A549 (cell line): ENCODE measurements around the gene SRP9.

ENCODE experiments used
- CTCF ChIP-seq: fragments of >200 bp; sonication (Bioruptor Twin); formaldehyde crosslinking; IDR thresholded peaks from 3 replicates; pipeline ENCODE4 v1.5.1; 2016
- EP300 ChIP-seq, 2 experiments: fragments of >200 bp; sonication (Bioruptor Twin); formaldehyde crosslinking; IDR thresholded peaks; 2 replicates in 1 of 2; 3 replicates in 1 of 2; pipeline ENCODE4 v1.6.1; 2016 to 2017
- MYC ChIP-seq: IDR thresholded peaks from 2 replicates; pipeline ENCODE4 v1.6.1; 2012; ENCODE audit warnings: mild to moderate bottlenecking, inconsistent platforms, low read length, improper control_type of control experiment, borderline replicate concordance
- USF2 ChIP-seq: fragments of 450-650 bp; IDR thresholded peaks from 2 replicates; pipeline ENCODE4 v1.6.1; 2014; ENCODE audit warnings: antibody characterized with exemption
- TF ChIP-seq, protein P1 (sequence below): IDR thresholded peaks from 2 replicates; pipeline ENCODE4 v1.6.1; 2012

DNA sequence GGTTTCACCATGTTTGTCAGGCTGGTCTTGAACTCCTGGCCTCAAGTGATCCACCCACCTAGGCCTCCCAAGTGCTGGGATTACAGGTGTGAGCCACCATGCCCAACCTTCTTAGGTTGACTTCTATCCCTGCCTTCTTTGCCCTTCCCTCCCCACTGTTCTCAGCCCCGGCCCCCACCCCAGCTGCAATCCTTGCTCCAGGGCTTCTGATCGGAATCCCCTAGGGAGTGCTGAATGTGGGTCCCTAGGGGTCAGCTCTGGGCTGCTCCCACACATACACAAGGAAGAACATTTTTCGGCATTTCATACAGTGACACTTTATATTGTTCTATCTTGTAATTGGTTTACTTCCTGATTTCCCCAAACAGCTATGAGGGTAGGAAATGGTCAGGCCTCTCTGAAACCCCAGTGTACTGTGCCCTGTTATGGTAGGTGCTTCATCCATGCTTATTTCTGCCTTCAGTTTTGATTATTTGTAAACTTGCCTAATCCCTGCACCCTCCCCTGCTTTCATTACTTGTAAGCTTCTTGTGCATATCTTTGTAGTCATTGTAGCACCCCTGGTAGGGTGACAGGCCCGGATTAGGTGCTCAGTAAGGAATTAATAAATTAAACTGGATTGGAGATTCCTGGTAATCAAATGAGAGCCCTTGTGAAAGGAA is 5.8 kb upstream of the SRP9 start:
- no peak for TF ChIP-seq CTCF
- no peak for TF ChIP-seq EP300 (IDR thresholded peaks at IDR 0.05)
- TF ChIP-seq USF2 = no peak
- TF ChIP-seq MYC = no peak
- TF ChIP-seq, protein P1, sequence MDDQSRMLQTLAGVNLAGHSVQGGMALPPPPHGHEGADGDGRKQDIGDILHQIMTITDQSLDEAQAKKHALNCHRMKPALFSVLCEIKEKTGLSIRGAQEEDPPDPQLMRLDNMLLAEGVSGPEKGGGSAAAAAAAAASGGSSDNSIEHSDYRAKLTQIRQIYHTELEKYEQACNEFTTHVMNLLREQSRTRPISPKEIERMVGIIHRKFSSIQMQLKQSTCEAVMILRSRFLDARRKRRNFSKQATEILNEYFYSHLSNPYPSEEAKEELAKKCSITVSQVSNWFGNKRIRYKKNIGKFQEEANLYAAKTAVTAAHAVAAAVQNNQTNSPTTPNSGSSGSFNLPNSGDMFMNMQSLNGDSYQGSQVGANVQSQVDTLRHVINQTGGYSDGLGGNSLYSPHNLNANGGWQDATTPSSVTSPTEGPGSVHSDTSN = no peak
